GM19023 (cell line): ENCODE data around the gene DDX54.
"Not testable (repeated sequence)": the region's sequence is repeated elsewhere in the genome, so short reads cannot be mapped to it uniquely, and the experiment has no call there.

Source experiments
- ATAC-seq: cut with Tn5 transposase; IDR thresholded peaks from one replicate; pipeline ENCODE4 v1.9.1; 2021; ENCODE audit warnings: mild to moderate bottlenecking, moderate library complexity; ENCODE audit not compliant: unreplicated experiment

DDX54 gene

DNA sequence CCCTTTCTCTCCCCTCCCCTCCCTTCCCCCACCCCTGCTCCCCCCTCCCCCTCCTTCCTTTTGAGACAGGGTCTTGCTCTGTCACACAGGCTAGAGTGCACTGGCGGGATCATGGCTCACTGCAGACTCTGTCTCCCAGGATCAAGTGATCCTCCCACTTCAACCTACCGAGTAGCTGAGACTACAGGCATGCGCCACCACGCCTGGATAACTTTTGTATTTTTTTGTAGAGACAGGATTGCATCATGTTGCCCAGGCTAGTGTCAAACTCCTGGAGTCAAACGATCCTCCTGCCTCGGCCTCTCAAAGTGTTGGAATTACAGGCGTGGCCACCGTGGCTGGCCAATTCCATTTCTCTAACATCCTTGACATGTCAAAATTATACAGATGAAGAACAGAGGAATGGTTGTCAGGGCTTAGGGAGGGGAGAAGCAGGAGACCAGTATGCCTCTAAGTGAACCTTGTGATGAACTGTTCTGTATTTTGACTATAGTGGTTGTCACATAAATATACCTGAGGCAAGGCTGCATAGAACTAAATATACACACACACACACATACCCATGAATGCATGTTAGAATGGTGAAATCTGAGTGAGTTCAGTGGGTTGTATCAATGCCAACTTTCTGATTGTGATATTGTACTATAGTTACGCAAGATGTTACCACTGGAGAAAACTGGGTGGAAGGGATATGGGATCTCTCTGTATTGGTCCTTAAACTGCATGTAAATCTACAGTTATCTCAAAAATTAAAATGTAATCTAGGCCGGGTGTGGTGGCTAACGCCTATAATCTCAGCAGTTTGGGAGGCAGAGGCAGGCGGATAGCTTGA is 39.3 kb downstream of the DDX54 start:
- ATAC-seq, result no peak

DNA sequence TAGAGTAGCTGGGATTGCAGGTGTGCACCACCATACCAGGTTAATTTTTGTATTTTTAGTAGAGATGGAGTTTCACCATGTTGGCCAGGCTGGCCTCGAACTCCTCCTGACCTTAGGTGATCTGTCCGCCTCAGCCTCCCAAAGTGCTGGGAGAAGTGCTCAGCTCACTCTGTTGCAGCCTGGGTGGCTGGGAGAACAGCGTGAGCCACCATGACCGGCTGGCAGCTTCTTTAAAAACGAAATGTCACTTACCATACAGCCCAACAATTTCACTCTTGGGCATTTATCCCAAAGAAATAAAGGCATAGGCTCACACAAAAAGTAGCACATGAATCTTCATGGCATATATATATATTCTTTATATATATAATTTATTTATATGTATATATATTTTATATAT is 40.5 kb downstream of the DDX54 start:
- ATAC-seq, result no peak

DNA sequence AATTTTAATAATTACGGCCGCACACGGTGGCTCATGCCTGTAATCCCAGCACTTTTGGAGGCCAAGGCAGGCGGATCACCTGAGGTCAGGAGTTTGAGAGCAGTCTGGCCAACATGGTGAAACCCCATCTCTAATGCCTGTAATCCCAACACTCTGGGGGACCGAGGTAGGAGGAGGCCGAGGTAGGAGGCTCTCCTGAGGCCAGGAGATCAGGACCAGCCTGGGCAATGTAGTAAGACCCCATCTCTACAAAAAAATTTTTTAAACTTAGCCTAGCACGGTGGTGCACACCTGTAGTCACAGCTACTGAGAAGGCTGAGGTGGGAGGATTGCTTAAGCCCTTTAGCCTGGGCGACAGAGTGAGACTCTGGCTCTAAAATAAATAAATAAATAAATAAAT is 41.3 kb downstream of the DDX54 start:
- ATAC-seq, result no peak

DNA sequence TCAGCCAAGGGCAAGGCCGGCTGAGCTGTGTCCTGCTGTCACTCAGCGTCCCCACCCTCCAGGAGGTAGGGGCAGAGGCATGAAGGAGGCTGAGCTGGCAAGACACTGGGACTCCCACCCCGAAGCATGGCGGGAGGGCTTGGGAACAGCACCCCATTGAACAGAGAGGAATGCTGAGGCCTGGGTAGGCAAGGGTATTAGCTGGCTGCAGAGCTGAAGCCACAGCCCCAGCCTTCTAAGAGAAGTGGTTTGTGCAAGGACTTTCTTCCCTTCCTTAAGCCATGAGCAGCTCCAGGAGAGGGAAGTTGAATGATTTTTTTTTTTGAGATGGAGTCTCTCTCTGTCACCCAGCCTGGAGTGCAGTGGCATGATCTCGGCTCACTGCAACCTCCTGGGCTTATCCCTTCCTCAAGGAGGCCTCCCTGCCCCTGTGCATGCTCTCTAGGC is 42.4 kb downstream of the DDX54 start:
- no peak for ATAC-seq

DNA sequence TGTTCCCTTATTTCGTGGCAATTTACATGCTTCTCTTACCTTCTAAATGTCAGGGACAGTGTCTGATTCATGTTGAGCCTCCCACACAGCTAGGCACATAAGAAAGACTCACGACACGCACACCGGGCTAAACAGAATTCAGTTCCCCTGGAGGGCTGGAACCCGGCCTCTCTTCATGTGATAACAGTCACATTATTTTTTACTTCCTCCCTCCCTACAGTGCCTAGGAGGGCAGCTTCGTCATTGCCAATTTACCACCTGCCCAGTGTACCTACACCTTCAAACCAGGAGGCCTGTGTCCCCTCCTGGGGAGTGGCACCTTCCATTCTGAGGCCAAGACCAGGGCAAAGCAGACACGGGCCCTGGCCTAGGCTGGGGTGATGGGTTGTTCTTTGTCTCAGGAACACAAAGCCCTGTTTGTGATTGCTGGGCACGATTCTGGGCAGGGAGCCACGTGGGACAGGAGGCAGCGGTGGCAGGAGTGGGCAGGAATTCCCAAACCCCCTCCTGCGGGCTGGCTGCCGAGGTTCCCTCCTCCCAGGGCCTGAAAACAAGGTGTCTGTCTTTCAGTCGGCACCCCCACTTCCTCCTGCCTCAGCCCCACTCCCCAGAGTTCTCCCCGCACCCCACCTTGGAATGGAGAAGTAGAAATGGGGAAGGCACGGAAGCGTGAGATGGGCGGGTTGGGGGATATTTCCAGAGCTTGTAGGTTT is 42.9 kb downstream of the DDX54 start:
- no peak for ATAC-seq

DNA sequence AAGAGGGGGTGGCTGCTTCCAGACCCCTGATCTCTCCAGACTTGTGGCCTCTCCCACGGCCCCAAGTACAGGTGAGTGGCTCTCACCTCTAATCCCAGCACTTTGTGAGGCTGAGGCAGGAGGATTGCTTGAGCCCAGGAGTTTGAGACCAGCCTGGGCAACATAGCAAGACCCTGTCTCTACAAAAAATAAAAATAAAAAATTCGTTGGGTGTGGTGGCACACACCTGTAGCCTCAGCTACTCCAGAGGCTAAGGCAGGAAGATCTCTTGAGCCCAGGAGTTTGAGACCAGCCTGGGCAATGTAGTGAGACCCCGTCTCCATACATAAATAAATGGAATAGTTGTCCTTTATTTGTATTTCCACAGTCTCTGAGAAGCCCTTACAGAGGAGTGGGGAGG is 43.6 kb downstream of the DDX54 start:
- not testable (repeated sequence) for ATAC-seq

DNA sequence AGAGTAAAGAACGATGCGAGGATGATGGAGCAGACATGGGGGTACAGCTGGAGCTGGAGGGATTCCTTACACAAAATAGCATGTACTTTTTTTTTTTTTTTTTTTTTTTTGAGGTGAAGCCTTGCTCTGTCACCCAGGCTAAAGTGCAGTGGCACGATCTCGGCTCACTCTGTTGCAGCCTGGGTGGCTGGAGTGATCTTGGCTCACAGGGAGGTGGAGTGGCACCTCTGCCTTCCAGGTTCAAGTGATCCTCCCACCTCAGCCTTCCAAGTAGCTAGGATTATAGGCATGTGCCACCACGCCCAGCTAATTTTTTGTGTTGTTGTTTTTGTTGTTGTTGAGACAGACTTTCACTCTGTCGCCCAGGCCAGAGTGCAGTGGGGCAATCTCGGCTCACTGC is 44.6 kb downstream of the DDX54 start:
- ATAC-seq, result no peak

DNA sequence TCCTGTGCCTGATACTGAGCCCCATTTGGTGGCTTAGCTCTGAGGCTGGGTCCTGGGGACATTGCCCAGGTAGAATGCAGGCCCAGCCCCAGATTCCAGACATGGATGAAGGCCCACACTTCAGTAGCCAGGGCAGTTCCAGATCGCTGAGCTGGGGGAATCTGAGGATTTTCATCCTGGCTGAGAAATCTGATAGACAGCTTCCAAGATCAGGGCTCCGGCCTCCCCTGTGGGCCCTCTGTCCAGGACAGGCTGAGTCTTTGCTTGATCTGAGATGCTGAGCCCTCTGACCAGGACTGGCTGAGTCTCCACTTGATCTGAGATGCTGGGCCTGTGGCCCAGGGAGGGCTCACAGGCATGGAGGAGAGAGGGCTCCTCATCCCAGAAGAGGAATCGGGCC is 46.5 kb downstream of the DDX54 start:
- ATAC-seq, result no peak

DNA sequence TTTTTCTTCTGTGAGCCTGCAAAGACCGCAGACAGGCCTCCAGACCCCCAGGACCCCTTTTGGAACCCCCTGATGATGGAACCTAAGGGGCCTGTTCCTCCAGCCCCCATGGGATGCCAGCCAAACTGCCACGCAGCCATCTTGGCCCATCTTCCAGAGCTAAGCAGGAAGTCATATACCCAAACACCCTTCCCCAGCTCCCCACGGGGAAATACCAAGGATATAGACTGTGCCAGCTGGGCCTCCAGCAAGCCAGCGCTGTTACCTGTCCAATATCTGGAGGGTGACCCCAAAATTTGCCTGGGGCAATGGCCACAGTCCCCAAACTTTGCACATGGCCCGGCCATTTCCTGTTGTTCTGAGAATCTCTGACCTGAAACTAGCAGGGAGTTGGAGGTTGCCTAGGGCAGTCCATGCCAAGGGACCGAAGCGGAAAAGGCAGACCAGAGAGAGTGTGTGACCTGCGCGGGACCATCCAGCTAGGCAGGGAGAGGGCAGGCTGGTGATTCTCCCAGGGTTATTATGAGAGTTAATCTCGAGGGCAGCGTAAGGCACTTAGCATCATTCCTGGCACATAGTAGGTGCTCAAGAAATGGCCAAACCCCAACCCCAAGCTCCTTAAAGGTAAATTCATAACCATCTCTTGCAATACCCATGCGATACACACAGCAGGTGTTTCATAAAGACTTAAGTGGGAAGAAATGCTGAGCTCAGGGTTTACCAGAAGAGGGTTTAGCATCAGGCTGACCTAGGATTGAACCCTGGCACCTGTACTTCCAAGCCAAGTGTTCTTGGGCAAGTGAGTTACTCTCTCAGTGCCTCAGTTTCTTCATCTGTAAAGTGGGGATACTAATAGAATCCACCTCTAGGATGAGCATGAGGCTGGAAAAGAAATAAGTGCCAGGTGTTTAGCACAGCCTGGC is 47.2 kb downstream of the DDX54 start:
- ATAC-seq, result no peak

DNA sequence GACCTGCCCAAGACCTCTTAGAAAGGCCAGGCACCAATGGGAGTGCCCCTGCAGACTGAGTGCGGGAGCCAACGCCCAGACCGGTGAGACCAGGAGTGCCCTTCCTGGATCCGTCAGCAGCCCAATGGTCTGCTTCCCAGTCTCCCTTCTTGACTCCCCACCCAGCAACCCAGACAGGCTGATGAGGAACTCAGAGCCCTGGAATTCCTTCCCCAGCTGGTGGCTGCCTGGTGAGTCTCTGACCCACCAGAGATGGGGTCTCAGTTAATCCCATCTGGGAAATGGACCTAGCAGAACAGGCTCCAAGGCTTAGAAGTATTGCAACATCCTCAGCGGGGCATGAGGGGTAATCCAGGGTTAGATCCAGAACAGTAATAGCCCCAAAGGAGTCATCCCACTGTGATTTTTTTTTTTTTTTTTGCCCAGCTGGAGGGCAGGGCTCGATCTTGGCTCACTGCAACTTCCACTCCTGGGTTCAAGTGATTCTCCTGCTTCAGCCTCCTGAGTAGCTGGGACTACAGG is 48.2 kb downstream of the DDX54 start:
- no peak for ATAC-seq

DNA sequence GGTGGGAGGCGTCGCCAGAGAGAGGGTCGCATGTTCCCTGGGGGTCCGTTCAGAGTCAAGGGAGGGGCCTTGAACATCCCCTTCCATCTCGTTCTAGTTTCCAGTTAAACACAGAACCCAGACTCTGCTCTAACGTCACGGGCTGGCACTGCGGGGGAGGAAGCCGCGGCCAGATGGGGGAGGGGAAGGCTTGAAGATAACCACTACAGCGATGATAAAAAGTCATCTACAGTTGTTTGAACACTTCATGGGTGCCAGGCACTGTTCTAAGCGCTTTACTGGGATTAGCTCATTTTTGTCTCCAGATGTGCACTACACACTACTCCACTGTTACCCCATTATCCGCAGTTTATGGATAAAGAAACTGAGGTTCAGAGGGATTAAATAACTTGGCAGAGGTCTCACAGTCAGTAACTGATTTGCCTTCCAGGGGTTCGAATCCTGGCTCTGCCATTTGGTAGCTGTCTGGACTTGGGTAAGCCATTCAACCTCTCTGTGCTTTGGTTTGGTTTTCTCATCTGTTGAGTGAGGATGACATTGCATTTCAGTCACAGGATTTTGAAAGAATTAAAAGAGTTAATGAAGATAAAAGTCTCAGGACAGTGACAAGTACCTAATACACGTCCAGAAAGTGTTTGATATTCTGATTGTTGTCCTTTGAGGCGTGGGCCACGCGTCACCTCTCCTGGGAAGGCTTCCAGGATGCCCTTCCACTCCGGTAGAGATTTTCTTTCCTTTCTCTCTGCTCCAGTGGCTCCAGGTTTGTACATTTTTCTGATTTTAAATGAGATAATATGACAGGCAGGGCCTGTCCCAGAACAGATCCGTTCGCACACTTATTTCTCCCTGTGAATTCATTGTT is 48.9 kb downstream of the DDX54 start:
- ATAC-seq, result no peak

DNA sequence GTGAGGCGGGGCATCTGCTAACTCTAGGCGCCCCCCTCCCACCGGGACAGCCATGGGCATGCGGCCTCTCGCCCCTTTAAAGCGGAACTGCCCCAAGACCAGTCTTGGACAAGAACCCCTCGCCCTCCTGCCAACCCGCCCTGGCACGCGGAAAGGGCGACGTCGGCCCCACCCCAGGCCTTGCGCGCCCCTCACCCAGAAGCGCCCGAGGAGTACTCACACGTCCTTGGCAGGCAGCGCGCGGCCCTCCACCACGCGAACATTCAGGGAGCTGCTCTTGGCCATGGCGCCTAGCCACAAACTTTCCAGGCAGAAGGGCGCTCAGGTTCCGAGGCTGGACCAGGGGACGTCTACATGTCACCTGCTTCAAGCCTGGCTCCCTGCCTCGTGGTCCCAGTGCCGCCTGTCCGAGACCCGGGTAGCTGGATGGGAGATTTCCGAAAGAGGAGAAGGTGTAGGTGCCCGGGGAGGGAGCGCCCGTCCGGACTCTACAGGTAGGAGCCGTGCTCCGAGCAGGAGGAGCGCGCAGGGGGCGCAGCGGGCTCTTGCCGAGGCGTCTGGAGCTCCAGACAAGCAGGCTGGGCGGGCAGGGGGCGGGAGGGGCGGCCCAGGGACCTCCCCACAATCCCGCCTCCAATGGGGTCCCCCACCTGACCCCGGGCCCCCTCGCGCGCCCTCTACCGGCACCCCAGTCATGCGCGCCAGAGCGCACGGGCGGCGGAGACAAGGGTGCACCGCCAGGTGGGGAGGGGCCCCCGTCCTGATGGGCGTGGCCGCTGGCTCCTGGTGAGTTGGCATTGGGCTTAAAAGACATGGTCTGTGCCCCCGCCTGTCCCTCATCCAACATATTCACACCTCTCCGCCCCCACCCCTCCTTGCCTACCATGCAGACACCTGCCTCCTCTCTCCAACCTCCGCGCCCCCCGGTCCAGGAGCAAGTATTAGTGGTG is 49.8 kb downstream of the DDX54 start, which contains the start of gene RASAL1:
TSS of gene RASAL1 (minus strand) at position 584 of the 950 bp plus-strand sequence. CDS start at position 285, 299 bp downstream.
- ATAC-seq, result no peak

DNA sequence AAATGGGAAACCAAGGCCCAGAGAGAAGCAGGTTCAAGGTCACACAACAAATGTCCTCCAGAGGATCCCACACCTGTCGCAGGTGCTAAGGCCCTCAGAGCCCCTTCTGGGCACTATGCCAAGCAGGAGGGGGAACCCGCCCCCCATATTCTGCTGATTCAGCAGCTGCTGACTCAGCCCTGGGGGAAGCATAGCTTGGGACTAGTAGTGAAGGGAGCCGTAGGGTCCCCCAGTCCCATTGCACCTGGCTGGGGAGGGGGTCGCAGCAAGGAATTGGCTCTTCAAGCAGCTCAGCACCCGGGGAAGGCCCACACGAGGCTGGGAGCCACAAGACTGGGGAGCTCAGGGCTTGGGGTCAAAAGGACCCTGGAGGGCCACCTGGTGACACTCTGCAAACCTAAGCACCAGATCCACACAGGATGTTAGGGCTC is 50.7 kb downstream of the DDX54 start:
- ATAC-seq, result no peak

DNA sequence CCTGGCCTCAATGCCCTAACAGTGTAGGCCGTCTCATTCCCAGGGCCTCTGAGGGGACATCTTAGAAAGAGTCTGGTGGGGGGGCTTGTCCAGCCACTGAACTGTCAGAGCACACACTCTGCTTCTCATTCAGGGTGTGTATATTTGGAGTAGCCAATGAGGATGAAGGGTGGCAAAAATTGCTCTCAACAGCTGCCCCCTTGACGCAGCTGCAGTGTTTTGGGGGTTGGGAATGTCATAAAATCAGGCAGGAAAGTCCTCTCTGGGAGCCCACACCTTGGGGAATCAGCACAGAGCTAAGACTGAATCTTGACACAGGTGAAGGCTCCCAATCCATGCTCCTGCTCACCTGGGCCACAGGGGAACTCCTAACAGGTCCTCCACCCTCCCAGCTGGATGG is 51.2 kb downstream of the DDX54 start:
- no peak for ATAC-seq

DNA sequence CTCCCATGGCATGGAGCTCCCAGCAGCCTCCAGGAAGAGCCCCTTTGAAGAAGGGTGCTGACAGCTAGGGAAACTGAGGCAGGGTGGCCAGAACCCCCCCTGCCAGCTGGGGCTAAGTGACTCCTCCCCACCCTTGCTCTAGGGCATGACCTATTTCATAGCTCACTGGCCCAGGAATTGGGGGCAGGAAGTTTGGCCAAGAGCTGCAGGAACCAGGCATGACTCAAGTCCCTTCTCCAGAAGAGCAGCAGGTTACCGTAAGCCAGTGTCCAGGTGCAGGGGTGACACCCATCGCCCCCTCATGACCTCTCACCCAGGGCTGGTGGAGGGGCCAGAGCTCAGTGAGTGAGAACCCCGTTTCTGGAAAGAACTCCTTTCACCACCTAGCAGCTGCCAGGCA is 51.6 kb downstream of the DDX54 start:
- ATAC-seq, result no peak

DNA sequence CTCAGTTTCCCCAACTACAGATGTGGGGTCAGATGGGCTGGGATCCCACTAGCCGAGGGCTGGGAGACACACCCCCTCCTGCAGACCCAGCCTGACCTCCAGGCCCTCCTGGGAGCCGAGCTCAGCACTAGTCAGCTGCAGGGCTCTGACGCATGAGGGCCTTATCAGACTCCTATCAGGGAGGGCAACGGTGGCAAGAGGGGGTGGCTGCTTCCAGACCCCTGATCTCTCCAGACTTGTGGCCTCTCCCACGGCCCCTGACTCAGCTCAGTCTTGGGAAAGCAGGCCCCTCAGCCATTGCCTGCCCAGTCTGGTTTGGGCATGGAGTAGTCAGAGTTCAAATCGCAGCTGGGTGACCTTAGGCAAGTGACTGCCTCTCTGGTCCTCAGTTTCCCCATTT is 52.2 kb downstream of the DDX54 start:
- ATAC-seq, result no peak

DNA sequence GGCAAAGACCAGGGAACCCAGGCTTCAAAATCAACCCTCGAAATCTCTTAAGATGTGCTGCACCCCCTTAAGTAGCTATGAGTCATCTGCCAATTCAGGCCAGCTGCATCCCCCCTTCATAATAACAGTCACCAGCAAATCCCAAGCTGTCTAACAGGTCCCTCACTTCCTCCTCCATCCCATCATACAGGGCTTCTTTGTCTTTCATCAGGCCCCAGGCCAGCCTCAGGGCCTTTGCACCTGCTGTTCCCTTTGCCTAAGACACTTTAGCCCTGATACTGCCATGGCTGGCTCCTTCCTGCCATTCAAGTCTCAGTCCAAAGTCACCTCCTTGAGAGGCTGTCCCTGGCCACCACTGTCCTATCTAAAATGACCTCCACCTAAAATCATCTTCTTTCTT is 53.7 kb downstream of the DDX54 start:
- ATAC-seq, result no peak

DNA sequence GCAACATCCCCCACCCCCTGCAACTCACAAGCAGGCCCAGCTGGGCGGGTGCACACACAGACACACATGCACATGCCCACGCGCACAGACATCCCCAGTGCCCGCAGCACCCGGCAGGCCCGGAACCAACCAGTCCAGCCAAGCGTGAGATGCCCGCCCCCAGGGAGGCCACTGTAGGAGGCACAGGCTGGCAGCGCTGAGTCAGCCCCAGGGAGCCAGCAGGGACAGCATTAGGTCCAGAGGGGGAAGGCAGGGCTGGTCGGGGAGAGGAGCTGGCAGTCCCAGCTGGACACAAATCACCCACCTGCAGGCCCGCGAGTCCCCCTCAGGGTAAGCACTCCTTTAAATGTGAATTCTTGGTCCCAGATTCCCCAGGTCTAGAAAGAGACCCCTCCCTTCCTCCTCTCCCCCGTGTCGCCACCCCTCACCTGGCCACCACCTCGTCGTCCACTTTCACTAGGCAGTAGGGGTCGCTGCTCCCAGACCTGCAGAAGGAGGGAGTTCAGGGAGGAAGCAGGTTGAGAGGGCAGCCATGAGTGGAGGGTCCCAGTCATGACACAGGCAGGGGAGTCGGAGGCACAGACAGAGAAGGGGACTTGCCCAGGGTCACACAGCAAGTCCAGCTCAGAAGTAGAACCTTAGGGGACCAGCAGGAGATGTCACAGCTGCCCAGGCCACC is 54.7 kb downstream of the DDX54 start:
- ATAC-seq, result no peak
